SIG-M5 treated with dmso at 0.1 percent for 504 hours (cell line): ENCODE measurements around the gene EFCAB8.
A peak's percentile ranks its signal among the peaks of the same experiment; 100 is the strongest.
"Not testable (repeated sequence)": the region's sequence is repeated elsewhere in the genome, so short reads cannot be mapped to it uniquely, and the experiment has no call there.

Experiments
- DNase-seq: peaks from one replicate; lab custom pipeline; 2025; ENCODE audit not compliant: unreplicated experiment; lab: John Stamatoyannopoulos, UW

The EFCAB8 gene

DNA sequence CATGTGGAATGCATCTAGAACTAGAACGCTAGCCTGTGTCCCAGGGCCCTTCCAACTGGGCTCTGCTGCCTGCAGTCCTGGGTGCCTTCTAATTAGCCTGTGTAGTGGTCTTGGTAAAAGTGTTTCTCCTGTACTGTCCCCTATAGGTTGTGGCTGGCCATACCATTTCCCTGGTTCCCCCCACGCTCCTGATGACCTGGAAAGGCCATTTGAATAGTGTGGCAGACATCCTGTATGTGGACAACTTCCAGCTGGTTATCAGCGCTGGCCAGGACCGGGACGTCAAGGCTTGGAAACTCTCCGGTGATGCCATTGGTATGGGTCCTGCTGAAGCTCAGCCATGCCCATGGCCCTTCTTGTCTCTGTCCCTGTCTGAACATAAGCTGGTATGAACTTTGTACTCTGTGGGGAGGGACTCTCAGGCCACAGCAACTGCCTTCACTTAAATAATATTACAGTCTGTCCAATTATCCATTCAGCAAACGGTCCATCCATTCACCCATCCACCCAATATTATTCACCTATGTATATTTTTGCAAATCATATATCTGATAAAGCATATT lies 84.8 kb downstream of the EFCAB8 start:
- no peak for DNase-seq

- DNase-seq = peak; percentile 74
Observed at GRCh38 chr20:32945710-32946221, 87.0 kb downstream of the EFCAB8 start.

GRCh38 chr20:32946629-32947028 lies 87.9 kb downstream of the EFCAB8 start:
- no peak for DNase-seq

DNA sequence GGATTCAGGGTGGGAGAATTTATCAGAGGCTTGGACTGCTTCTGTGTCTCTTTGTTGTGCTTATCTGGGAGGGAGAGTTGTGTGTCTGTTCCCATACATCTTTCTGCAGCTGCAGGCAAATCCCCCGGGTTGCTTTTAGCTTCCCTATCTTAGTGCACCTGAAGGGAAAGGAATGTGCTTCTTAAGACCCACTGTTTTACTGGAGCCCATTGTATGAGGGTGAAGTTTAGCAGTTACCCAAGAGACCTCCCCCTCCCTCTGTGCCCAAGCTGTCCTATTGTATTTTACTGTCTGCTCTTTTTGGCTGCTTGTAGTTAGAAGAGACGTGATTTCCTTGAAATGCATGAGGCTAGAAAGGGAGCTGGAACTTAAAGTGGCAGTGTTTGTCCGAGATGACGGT lies 91.8 kb downstream of the EFCAB8 start:
- not testable (repeated sequence) for DNase-seq

- DNase-seq = no peak
Observed at GRCh38 chr20:32957459-32957858, 98.7 kb downstream of the EFCAB8 start.

GRCh38 chr20:32958574-32958973 lies 99.9 kb downstream of the EFCAB8 start:
- no peak for DNase-seq

DNA sequence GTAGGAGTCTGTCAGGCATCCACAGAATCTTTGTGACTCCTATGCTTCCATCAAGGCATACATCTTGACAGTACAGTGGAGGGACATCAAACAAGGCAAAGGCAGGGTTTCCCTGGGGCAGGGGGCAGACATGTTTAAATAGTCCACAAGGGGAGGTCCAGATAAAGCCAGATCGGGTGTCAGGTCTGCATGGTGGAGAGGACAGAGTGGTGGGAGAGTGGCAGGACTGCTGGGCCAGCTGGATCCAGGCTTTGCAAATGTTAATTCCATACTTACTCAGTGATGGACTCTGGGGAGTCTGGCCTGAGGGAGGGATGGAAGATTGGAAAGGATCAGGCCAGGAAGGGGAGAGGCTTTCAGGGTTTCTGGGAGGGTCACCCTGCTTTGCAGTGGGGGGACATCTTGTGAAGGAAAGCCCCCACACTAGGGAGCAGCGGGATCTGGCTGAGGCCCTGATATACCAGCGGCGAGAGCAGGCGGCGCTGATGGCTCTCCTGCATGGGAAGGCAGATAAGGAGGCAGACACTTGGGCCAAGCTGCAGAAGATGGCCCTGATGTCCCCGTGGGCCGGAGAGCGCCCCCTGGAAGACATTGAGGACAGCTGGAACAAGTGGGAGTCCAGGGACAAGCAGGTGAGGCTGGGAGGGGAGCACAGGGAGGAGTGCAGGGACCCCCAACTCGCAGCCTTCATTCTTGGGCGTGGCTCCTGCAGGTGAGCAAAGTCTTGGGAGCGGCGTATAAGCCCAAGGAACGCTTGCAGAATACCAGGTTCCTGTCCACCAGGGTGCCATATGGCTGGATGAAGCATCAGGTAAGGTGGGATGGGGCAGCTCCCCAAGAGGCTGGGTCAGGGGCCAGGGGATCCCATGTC lies 100.9 kb downstream of the EFCAB8 start:
- no peak for DNase-seq

- DNase-seq = no peak
Observed at GRCh38 chr20:32960222-32960518, 101.4 kb downstream of the EFCAB8 start.

DNA sequence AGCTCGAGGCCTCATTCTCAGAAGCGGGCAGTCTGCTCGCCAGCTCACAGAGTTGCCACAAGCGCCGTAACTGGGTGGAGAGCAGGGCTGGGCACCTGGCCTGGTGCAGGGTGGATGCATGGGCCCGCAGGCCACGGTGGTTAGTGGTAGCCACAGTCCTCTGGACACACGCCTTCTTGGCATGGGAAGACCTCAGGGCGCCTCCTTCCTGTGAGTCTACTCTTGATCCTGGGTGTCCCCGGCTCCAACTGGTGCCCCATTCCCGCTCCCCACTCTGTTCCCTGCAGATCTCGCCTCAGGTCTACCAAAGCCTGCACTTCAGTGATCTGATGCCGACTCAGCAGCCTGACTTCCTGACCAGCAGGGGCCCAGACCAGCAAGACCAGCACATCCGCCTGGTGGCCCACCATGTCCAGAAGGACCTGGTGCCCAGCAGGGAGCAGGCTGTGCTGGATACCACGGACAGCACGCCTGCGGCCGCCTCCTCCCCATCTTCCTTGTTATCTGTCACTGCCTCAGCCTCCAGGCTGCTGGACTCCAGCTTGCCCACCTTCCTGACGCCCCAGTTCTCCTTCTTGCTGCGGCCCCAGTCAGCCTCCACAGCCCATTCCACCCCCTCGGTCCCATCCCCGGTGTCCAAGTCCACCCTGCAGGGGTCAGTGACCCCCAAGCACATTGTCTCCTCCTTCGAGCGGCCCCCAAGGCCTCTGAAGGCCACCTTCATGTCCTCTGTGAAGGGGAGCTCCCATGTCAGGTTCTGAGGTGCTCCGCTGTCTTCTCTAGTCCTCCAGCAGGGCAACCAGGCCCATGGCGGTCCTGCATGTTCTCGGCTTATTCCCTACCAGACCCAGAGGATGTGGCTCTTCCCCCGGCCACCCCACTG lies 102.4 kb downstream of the EFCAB8 start:
- no peak for DNase-seq

DNA sequence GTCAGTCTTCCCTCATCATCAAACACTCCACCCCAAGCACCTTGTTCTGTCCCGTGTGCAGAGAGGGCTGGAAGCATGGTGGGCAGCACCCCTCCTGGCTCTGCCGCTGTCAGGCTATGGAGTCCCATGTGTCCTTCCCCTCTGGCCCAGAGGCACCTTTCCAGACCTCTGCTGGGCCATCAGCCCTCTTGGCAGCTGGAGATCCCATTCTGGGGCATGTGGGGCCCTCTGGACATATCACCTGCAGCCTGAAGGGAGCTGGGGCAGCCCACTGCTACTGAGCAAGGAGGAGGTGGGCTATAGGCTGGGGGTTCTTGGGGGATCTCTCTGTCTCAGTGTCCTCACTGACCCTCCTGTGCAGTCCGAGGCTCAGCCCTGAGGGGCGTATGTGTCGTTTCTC lies 103.3 kb downstream of the EFCAB8 start:
- DNase-seq = no peak

DNA sequence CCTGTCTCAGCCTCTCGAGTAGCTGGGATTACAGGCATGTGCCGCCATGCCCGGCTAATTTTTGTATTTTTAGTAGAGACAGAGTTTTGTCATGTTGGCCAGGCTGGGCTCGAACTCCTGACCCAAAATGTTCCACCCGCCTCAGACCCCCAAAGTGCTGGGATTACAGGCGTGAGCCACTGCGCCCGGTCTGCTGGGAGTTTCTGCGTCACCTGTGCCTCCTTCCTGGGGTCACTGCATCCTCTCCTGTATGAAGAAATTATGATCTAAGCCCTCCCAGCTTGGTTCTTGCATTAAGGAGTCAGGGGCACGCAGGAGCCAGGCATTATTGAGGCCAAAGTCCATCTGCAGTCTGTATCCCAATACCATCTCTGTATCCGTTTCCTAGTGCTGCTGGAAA lies 103.9 kb downstream of the EFCAB8 start:
- DNase-seq = not testable (repeated sequence)

- DNase-seq = no peak
Observed at GRCh38 chr20:32963176-32963575, 104.5 kb downstream of the EFCAB8 start.

- DNase-seq = no peak
Observed at GRCh38 chr20:32964575-32964974, 105.9 kb downstream of the EFCAB8 start.

DNA sequence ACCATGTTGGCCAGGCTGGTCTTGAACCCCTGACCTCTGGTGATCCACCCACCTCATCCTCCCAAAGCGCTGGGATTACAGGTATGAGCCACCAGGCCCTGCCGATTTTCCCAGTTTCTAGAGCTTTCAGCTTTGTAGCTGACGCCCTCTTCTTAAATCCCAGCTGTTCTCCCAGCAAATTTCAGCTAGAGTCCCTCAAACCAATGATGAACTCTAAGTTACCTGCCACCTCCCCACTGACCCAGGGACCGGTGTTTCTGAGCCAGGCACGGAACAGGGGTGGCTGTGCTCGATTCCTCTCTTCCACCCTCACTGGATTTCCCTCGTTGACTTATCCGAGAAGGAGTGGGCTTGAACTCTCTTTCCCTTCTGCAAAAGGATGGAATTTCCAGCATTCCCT lies 106.4 kb downstream of the EFCAB8 start:
- no peak for DNase-seq

GRCh38 chr20:32965581-32966373 lies 107.1 kb downstream of the EFCAB8 start:
- DNase-seq = no peak

GRCh38 chr20:32966382-32966781 lies 107.7 kb downstream of the EFCAB8 start:
- DNase-seq = no peak

DNA sequence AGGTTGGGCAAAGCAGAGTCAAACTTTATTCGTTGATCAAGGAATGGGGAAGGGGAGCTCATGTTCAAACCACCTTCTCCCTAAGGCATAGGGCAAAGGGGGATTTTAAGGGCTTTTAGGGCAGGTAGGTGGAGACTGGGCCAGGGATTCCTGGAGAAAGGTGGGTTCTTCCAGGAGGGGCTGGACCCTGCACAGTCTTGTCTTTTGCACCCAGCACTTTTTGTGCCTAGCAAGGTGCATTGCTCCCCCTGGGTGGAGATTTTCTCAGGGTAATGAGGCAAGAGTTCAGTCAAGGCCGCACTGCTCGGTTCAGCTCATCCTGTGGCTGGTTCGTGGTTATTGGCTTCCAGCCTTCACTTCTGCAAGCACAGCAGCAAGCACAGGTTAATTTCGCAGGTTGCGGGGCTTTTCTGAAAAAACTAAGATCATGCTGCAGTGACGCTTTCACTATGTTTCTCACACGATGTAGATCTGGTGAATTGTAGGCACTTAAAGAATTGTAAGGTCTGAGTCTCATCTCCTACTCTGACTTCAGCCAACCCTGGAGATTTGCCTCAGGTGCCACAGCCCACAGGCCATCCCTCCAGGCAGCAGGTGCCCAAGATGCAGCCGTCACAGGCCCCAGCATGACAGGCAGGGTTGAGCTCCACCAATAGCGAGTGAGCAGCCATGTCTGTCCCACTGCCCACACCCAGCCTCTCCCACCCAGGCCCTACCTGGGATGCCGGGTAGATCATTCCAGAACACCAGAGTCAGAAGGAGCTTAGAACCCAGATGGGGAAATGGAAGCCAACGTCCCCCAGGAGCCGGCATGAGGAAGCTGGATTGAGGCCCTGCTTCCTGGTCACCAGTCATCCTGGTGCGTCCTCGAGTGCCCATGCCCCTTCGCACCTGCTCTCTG lies 108.4 kb downstream of the EFCAB8 start:
- no peak for DNase-seq

- no peak for DNase-seq
Observed at GRCh38 chr20:32967961-32968457, 109.3 kb downstream of the EFCAB8 start.

GRCh38 chr20:32968478-32969241 lies 109.9 kb downstream of the EFCAB8 start:
- no peak for DNase-seq
